CD4-positive, alpha-beta T cell treated with Interleukin-6 for 4 hours (primary cell): Measurements from ENCODE around the gene FAF1.

ENCODE experiments used
- DNase-seq: peaks from one replicate; pipeline ENCODE4 v3.0.0-alpha.2; 2020; ENCODE audit warnings: mixed read lengths

Gene FAF1

GRCh38 chr1:50422946-50423669 lies 537.0 kb downstream of the FAF1 start, which contains the start of gene DMRTA2:
Gene DMRTA2 (minus strand): TSS chr1:50423443. CDS start chr1:50421536, 1,907 bp downstream.
- DNase-seq: no peak

- DNase-seq: no peak
Observed at GRCh38 chr1:50422675-50422945, 537.5 kb downstream of the FAF1 start.

GRCh38 chr1:50421768-50422674 lies 538.0 kb downstream of the FAF1 start:
- no peak for DNase-seq

GRCh38 chr1:50421366-50421748 lies 538.7 kb downstream of the FAF1 start:
- DNase-seq: no peak

- DNase-seq: no peak
Observed at GRCh38 chr1:50420689-50421365, 539.2 kb downstream of the FAF1 start.

- DNase-seq: no peak
Observed at GRCh38 chr1:50419907-50420677, 540.0 kb downstream of the FAF1 start.

- DNase-seq: no peak
Observed at GRCh38 chr1:50419192-50419906, 540.7 kb downstream of the FAF1 start.

- no peak for DNase-seq
Observed at GRCh38 chr1:50418600-50419109, 541.4 kb downstream of the FAF1 start.

GRCh38 chr1:50417946-50418599 lies 542.0 kb downstream of the FAF1 start:
- DNase-seq: no peak

- no peak for DNase-seq
Observed at GRCh38 chr1:50417507-50417906, 542.6 kb downstream of the FAF1 start.

- DNase-seq: no peak
Observed at GRCh38 chr1:50416553-50417453, 543.3 kb downstream of the FAF1 start.

GRCh38 chr1:50416150-50416527 lies 543.9 kb downstream of the FAF1 start:
- DNase-seq: no peak

- DNase-seq: no peak
Observed at GRCh38 chr1:50415235-50416149, 544.6 kb downstream of the FAF1 start.

- no peak for DNase-seq
Observed at GRCh38 chr1:50414853-50415234, 545.2 kb downstream of the FAF1 start.

- no peak for DNase-seq
Observed at GRCh38 chr1:50412813-50413476, 547.1 kb downstream of the FAF1 start.

GRCh38 chr1:50405814-50406213 lies 554.3 kb downstream of the FAF1 start:
- DNase-seq: no peak

- DNase-seq: no peak
Observed at GRCh38 chr1:50393522-50394120, 566.4 kb downstream of the FAF1 start.
